ENCODE data around the gene EP400.

EP400 gene, protein sequence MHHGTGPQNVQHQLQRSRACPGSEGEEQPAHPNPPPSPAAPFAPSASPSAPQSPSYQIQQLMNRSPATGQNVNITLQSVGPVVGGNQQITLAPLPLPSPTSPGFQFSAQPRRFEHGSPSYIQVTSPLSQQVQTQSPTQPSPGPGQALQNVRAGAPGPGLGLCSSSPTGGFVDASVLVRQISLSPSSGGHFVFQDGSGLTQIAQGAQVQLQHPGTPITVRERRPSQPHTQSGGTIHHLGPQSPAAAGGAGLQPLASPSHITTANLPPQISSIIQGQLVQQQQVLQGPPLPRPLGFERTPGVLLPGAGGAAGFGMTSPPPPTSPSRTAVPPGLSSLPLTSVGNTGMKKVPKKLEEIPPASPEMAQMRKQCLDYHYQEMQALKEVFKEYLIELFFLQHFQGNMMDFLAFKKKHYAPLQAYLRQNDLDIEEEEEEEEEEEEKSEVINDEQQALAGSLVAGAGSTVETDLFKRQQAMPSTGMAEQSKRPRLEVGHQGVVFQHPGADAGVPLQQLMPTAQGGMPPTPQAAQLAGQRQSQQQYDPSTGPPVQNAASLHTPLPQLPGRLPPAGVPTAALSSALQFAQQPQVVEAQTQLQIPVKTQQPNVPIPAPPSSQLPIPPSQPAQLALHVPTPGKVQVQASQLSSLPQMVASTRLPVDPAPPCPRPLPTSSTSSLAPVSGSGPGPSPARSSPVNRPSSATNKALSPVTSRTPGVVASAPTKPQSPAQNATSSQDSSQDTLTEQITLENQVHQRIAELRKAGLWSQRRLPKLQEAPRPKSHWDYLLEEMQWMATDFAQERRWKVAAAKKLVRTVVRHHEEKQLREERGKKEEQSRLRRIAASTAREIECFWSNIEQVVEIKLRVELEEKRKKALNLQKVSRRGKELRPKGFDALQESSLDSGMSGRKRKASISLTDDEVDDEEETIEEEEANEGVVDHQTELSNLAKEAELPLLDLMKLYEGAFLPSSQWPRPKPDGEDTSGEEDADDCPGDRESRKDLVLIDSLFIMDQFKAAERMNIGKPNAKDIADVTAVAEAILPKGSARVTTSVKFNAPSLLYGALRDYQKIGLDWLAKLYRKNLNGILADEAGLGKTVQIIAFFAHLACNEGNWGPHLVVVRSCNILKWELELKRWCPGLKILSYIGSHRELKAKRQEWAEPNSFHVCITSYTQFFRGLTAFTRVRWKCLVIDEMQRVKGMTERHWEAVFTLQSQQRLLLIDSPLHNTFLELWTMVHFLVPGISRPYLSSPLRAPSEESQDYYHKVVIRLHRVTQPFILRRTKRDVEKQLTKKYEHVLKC (N-terminal part only)

DNA sequence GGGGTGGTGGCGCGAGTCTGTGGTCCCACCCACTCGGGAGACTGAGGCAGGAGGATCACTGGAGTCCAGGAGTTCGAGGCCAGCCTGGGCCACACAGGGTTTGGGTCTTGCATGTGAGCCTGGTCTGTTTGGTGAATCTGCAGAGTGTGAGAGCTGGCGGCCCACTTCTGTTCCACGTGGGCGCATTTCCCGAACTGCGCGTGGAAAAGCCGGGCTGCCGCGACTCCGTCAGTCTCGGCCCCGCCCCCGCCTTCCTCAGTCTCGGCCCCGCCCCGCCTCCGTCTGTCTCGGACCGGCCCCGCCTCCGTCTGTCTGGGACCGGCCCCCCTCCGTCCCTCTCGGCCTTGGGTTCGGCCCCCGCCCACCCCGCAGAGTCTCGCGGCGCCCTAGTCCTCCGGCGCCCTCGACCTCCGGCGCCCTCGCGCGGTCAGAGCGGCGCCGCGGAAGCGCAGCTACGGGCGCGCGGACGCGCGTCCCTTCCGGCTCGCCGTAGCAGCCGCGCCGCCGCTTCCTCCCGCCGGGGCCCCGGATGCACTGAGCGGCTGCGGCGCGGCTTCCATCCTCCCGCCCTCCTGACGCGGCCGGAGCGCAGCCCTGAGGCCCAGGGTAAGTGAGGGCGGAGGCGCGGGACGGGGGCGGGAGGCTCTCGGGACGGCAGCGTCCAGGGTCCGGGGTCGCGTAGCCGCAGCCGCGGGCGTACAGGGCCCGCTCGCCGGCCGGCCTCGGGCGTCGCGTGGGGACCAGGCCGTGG is at the start of gene EP400:
EP400 (plus strand) TSS at position 512 of the 751 bp plus-strand sequence. CDS start 10,678 bp downstream, outside the sequence.
- ChIA-PET POLR2A (interaction anchor here (1.0 to 1.6 kb wide), 3 partner anchors 10 to 19 kb away, joined by 3 read pairs; no protein-coding TSS in a partner anchor), CTCF (interaction anchor here (0.6 to 0.9 kb wide), 4 partner anchors 8 to 225 kb away, joined by 3 to 4 read pairs (median 3); no protein-coding TSS in a partner anchor)
- H3K27ac ChIP-seq (ENCODE audit: extremely low read depth, low read depth, low read length) = peak within 1 kb of the TSS; percentile 90
- no peaks in the 10 kb centered on the region for H3K9me3 ChIP-seq (ENCODE audit: control insufficient read depth, insufficient read depth, low read depth, low read length)
- H3K4me3 ChIP-seq (ENCODE audit: low read depth, low read length) = peak within 1 kb of the TSS; percentile 88
- no peaks in the 10 kb centered on the region for H3K4me1 ChIP-seq (ENCODE audit: control insufficient read depth, insufficient read depth, low read length)
- peaks cover 0 to 6% of the 10 kb centered on the region in 2 experiments; a peak in 2 of 3 replicates for H3K36me3 ChIP-seq (ENCODE audit: control insufficient read depth in 2 of 2, insufficient read depth in 1 of 2, low read length in 2 of 2)
- peak; percentile 84 for TF ChIP-seq KLF9 (tag by site-specific recombination; IDR thresholded peaks at IDR 0.05; ENCODE audit: low read depth)
- TF ChIP-seq ZNF324 (tag by site-specific recombination; IDR thresholded peaks at IDR 0.05) = 0 out of 2 replicates have a peak, but pooled peaks have one; percentile 48
- TF ChIP-seq ZNF596 (tag by site-specific recombination; IDR thresholded peaks at IDR 0.05) = peak; percentile 27; the same call in 1 of the 2 replicates
- TF ChIP-seq, protein P1, sequence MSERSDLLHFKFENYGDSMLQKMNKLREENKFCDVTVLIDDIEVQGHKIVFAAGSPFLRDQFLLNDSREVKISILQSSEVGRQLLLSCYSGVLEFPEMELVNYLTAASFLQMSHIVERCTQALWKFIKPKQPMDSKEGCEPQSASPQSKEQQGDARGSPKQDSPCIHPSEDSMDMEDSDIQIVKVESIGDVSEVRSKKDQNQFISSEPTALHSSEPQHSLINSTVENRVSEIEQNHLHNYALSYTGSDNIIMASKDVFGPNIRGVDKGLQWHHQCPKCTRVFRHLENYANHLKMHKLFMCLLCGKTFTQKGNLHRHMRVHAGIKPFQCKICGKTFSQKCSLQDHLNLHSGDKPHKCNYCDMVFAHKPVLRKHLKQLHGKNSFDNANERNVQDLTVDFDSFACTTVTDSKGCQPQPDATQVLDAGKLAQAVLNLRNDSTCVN (tag by site-specific recombination; optimal IDR thresholded peaks at IDR 0.05) = peak; percentile 63
- no peak for TF ChIP-seq ZNF155 (tag by site-specific recombination; IDR thresholded peaks at IDR 0.05)
- peak; percentile 75 for TF ChIP-seq ZBTB8A (tag by site-specific recombination; IDR thresholded peaks at IDR 0.05)
- TF ChIP-seq KLF10 (tag by site-specific recombination; IDR thresholded peaks at IDR 0.05) = peak; percentile 86
- peak; percentile 68 for TF ChIP-seq ZFHX2 (tag by site-specific recombination; conservative IDR thresholded peaks at IDR 0.05)
- TF ChIP-seq, protein P2, sequence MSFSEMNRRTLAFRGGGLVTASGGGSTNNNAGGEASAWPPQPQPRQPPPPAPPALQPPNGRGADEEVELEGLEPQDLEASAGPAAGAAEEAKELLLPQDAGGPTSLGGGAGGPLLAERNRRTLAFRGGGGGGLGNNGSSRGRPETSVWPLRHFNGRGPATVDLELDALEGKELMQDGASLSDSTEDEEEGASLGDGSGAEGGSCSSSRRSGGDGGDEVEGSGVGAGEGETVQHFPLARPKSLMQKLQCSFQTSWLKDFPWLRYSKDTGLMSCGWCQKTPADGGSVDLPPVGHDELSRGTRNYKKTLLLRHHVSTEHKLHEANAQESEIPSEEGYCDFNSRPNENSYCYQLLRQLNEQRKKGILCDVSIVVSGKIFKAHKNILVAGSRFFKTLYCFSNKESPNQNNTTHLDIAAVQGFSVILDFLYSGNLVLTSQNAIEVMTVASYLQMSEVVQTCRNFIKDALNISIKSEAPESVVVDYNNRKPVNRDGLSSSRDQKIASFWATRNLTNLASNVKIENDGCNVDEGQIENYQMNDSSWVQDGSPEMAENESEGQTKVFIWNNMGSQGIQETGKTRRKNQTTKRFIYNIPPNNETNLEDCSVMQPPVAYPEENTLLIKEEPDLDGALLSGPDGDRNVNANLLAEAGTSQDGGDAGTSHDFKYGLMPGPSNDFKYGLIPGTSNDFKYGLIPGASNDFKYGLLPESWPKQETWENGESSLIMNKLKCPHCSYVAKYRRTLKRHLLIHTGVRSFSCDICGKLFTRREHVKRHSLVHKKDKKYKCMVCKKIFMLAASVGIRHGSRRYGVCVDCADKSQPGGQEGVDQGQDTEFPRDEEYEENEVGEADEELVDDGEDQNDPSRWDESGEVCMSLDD (tag by site-specific recombination; IDR thresholded peaks at IDR 0.05) = no peak
- peak; percentile 78; the same call in 1 of the 2 replicates for TF ChIP-seq KLF16 (tag by site-specific recombination; IDR thresholded peaks at IDR 0.05)
- peak; percentile 67 for TF ChIP-seq KLF1 (tag by site-specific recombination; IDR thresholded peaks at IDR 0.05)
- peak; percentile 66; the same call in 1 of the 2 replicates for TF ChIP-seq ZSCAN30 (tag by site-specific recombination; IDR thresholded peaks at IDR 0.05)
- peak; percentile 65 for TF ChIP-seq EGR2 (tag by site-specific recombination; IDR thresholded peaks at IDR 0.05; ENCODE audit: low read depth)
- TF ChIP-seq ZNF561 (tag by site-specific recombination; IDR thresholded peaks at IDR 0.05; ENCODE audit: borderline replicate concordance) = peak; percentile 71; the same call in 1 of the 2 replicates
- peak; percentile 84 for TF ChIP-seq ZNF660 (tag by site-specific recombination; IDR thresholded peaks at IDR 0.05)
- TF ChIP-seq, protein P3, sequence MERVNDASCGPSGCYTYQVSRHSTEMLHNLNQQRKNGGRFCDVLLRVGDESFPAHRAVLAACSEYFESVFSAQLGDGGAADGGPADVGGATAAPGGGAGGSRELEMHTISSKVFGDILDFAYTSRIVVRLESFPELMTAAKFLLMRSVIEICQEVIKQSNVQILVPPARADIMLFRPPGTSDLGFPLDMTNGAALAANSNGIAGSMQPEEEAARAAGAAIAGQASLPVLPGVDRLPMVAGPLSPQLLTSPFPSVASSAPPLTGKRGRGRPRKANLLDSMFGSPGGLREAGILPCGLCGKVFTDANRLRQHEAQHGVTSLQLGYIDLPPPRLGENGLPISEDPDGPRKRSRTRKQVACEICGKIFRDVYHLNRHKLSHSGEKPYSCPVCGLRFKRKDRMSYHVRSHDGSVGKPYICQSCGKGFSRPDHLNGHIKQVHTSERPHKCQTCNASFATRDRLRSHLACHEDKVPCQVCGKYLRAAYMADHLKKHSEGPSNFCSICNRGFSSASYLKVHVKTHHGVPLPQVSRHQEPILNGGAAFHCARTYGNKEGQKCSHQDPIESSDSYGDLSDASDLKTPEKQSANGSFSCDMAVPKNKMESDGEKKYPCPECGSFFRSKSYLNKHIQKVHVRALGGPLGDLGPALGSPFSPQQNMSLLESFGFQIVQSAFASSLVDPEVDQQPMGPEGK (tag by site-specific recombination; IDR thresholded peaks at IDR 0.05) = peak; percentile 74
- TF ChIP-seq, protein P4, sequence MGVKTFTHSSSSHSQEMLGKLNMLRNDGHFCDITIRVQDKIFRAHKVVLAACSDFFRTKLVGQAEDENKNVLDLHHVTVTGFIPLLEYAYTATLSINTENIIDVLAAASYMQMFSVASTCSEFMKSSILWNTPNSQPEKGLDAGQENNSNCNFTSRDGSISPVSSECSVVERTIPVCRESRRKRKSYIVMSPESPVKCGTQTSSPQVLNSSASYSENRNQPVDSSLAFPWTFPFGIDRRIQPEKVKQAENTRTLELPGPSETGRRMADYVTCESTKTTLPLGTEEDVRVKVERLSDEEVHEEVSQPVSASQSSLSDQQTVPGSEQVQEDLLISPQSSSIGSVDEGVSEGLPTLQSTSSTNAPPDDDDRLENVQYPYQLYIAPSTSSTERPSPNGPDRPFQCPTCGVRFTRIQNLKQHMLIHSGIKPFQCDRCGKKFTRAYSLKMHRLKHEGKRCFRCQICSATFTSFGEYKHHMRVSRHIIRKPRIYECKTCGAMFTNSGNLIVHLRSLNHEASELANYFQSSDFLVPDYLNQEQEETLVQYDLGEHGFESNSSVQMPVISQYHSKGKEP (tag by site-specific recombination; IDR thresholded peaks at IDR 0.05) = peak; percentile 60
- TF ChIP-seq ZNF24 (tag by site-specific recombination; IDR thresholded peaks at IDR 0.05) = 0 out of 2 replicates have a peak, but pooled peaks have one; percentile 47
- TF ChIP-seq, protein P5, sequence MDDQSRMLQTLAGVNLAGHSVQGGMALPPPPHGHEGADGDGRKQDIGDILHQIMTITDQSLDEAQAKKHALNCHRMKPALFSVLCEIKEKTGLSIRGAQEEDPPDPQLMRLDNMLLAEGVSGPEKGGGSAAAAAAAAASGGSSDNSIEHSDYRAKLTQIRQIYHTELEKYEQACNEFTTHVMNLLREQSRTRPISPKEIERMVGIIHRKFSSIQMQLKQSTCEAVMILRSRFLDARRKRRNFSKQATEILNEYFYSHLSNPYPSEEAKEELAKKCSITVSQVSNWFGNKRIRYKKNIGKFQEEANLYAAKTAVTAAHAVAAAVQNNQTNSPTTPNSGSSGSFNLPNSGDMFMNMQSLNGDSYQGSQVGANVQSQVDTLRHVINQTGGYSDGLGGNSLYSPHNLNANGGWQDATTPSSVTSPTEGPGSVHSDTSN (CRISPR knock-in tag; IDR thresholded peaks at IDR 0.05) = peak; percentile 69
- TF ChIP-seq SP3 (tag by site-specific recombination; IDR thresholded peaks at IDR 0.05) = peak; percentile 58
- TF ChIP-seq IKZF3 (tag by site-specific recombination; IDR thresholded peaks at IDR 0.05) = 0 out of 2 replicates have a peak, but pooled peaks have one; percentile 4
- TF ChIP-seq GLIS2 (tag by site-specific recombination; IDR thresholded peaks at IDR 0.05) = peak; percentile 26; the same call in 1 of the 2 replicates
- TF ChIP-seq WT1 (tag by site-specific recombination; IDR thresholded peaks at IDR 0.05) = no peak
- peak; percentile 74 for TF ChIP-seq SP2 (tag by site-specific recombination; IDR thresholded peaks at IDR 0.05)
